Left colon (tissue), 2 donors: ENCODE measurements around the gene SMIM5. TPM values are rescaled to one million over a fixed set of nuclear protein-coding genes. Genes with fewer than 3 reads are reported as not detected.

Source experiments
- ATAC-seq: fragments of 200-7000 bp; cut with Tn5 transposase; one replicate; pipeline ENCODE4 v1.9.1; 2020; ENCODE audit warnings: mild to moderate bottlenecking, moderate library complexity
- DNase-seq, 2 donors: peaks; one replicate each; pipeline ENCODE4 v3.0.0-alpha.2; 2020
- intact Hi-C, 2 donors: fragments of 100-400 bp; cut with DNase I in 1 of 2; cut with micrococcal nuclease in 1 of 2; formaldehyde crosslinking; loops; one replicate each; pipeline versions ENCODE4 v1.11.2 to v1.14.0; 2022; cut with DNase I, micrococcal nuclease
- total RNA-seq, 2 donors: library from RNA; stranded (reverse); fragmentation: NEBNext Ultra II Directional; extraction: Animal tissue kit (Norgen Biotek cat#: 25700); gene quantifications; one replicate each; pipeline ENCODE4 v1.2.1, GENCODE V29; 2021
- donor health status: DM: no; HTN: no; CAD: no.
- donor health status: DM: yes; HTN: yes; CAD: no.

SMIM5 gene
- total RNA-seq, 2 donors from 2014 or later, result 15.4 to 28.3 TPM

DNA sequence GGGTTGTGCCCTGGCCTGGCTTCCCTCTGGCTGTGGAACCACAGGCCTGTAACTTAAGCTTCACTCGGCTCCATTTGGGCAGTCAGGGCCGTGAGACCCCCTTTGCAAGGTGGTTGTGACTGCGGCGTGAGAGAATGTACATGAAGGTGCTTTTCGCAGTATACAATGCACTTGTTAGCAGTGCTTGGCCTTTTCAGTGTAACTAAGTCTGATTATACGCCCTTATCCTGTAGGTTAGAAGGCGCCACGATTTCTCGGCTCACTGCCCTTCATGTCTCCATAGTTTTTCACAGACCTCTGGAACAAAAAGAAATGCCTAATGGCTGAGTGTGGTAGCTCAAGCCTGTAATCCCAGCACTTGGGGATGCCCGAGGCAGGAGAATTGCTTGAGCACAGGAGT lies 47.2 kb downstream of the SMIM5 start:
- ATAC-seq, result no peak
- DNase-seq, result no peak

DNA sequence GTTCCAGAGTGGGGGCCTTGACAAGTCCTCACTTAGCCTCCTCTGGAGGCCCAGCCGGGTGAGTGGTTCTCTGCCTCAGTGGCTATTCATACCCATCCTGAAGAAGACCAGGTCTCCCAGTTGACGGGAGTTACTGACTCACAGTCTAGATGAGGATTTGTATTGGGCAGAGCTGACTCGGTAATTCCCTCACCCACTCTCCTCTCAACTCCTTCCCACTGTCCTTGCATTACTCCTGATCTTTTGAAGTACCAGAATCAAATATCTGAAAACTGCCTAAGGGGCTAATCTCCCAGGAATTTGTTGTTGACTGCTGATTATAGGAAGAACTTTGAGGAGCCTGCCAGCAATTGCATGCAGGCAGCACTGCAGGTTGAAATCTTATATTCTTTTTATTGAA lies 48.1 kb downstream of the SMIM5 start:
- ATAC-seq (no peak), DNase-seq (no peak)
- intact Hi-C loops, result no loop called here

More for the DNA sequence above, 47.2 kb downstream of the SMIM5 start:
- intact Hi-C loops, result no loop called here

DNA sequence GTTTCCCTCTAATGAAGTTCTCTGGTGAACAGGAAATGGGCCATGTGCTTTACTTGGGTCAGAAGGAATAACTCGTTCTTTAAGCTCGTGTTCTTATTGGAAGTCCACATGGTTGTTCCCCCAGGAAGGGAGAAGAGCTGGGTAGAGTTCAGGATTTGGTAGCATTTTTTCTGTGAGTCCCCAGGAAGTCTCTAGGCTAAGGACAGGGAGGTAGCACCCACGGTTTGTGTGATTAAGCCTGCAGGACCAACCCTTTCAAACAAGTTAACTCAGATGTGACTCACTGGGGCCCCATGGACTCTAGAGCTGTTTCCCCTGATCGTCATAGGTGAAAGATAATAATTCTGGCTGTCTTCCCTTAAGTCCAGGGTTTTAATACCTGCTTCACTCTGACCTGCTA lies 50.3 kb downstream of the SMIM5 start:
- no peak for DNase-seq
- intact Hi-C loops, result no loop called here
- peak; percentile 68 for ATAC-seq

DNA sequence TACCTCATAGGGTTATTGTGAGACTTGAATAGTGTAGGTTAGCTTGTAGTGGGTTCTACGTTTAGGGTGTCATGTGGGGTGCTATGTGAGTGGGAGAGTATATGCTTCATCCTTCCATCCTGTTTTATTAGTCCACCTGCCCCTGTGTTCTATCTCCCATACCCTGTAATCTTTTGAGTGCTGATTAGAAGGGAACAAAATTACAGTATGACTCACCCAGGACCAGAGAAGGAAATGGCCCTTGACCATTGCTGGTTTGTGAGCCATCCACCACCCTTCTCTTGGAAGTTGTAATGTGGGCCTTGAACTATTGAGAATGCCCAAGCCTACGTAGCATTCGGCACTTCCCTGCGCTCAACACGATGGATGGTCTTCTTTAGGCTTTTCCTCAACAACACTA lies 51.0 kb downstream of the SMIM5 start:
- intact Hi-C loops, result no loop called here
- ATAC-seq (peak; percentile 62), DNase-seq (no peak)

DNA sequence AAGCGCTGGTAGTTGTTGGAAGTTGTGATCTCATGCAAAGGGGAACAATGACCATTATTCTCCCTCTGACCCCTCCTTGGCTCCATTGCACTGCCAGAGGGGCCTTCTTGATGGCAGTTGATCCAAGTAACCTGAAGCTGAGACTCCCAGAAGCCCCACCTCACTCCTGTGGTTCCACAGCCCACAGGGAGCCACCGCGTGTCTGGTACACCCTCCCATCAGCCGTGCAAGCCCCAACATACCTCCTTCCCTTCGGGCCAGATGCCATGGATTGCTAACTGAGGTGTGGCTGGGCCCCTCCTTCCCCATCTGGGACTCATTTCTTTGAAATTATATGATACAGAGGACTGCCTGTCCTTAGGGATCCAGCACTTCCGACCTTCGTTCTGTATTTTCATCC lies 51.7 kb downstream of the SMIM5 start:
- peak; percentile 38 to 76 for DNase-seq
- peak; percentile 66 for ATAC-seq
- intact Hi-C loops, result no loop called here

DNA sequence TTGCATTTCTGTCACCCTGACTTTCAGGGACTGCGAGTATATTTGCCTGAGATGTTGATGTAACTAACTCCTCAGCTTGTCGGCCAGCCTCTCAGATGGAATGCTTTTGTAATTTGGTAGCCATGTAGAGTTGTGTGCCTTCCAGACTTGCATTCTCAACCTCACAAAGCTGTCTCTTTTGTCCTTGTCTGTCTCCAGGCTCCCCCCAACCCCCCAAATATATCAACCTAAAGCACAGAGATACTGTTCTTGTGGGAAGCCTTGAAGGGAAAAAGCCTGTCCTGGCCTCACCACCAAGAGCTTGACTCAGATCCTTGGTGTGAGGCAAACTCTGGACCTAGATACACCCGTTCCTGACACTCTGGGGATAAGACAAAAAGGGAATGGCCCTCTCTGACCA lies 52.3 kb downstream of the SMIM5 start:
- DNase-seq, result no peak
- intact Hi-C loops, result no loop called here
- ATAC-seq, result no peak

DNA sequence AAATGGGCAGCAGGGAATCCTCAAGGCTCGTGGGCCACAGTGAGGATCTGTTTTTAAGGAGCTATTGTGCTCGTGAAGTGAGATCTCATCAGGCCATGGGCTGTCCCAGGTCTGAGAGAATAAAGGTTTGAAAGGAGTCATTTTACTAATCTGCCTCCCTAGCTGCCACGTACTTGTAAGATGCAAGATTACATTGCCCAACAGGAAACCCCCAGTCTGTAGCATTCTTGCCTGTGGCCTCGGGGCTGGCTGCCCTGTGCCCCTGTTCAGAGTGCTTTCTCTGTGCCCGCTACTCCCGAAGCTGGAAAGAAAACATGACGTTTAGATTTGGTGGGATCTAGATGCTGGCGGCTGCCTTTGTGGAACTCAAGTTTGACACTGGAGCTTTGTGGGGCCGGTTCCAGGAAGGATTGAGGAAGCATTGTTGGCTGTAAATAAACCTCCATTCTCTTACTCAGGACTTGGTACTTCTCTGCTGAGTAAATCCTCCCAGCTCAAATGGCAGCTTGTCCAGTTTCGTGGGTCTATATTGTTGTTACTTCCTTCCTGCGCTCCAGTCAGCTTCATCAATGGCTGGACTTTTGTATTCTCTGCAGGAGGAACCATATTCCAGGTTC lies 55.1 kb downstream of the SMIM5 start:
- DNase-seq, result no peak
- intact Hi-C loops, result no loop called here
- no peak for ATAC-seq

DNA sequence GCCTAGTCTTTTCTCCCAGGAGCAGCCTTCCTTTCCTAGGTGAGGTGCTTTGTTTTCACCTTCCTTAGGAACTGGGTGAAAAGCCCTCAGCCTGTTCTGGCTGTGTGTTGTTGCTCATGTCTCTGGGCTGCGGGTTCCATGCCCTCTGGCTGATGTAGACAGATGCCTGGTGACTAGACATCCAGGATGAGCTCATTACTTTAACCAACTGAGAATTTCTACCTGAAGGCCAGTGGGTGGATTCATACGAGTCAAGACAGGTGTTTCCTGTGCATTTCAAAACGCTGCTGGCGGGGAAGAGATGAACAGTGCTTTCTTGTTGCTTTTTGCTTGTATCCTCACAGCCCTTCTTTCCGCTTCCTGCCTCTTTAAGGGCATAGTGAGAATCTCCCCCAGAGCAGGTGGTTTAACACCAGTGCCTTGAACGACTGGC lies 56.2 kb downstream of the SMIM5 start:
- ATAC-seq (no peak), DNase-seq (no peak)
- intact Hi-C loops, result no loop called here

Other genes starting within 250 kb of the SMIM5 start
- gene GRB2, start 227.8 kb upstream of the SMIM5 start, total RNA-seq, result 100 to 1,000 TPM; 112 to 117 TPM
- 100 to 1,000 TPM in 1 of 2 donors, 10 to 100 TPM in 1; 99.9 to 123 TPM for gene TMEM94, start 176.8 kb upstream of the SMIM5 start, total RNA-seq
- gene CASKIN2, start 117.9 kb upstream of the SMIM5 start, total RNA-seq, result 10 to 100 TPM; 28.4 to 30.6 TPM
- 10 to 100 TPM; 30.1 to 38.9 TPM for gene TSEN54, start 116.9 kb upstream of the SMIM5 start, total RNA-seq
- 100 to 1,000 TPM; 447 to 529 TPM for gene LLGL2, start 107.7 kb upstream of the SMIM5 start, total RNA-seq
- 100 to 1,000 TPM; 575 to 676 TPM for gene MYO15B, start 45.6 kb upstream of the SMIM5 start, total RNA-seq
- 10 to 100 TPM; 23.2 to 27.0 TPM for gene RECQL5, start 33.7 kb downstream of the SMIM5 start, total RNA-seq
- gene SAP30BP, start 33.9 kb downstream of the SMIM5 start, total RNA-seq, result 10 to 100 TPM; 72.1 to 72.5 TPM
- gene ITGB4, start 88.0 kb downstream of the SMIM5 start, total RNA-seq, result 100 to 1,000 TPM; 252 to 318 TPM
- gene GALK1, start 131.8 kb downstream of the SMIM5 start, total RNA-seq, result 10 to 100 TPM; 14.1 to 16.9 TPM
- gene UNK, start 151.4 kb downstream of the SMIM5 start, total RNA-seq, result 10 to 100 TPM; 18.3 to 21.8 TPM
- 10 to 100 TPM; 20.5 to 31.0 TPM for gene UNC13D, start 211.0 kb downstream of the SMIM5 start, total RNA-seq
- gene WBP2, start 221.9 kb downstream of the SMIM5 start, total RNA-seq, result 100 to 1,000 TPM in 1 of 2 donors, 10 to 100 TPM in 1; 96.5 to 105 TPM
- 10 to 100 TPM; 44.8 to 61.8 TPM for gene TRIM47, start 245.1 kb downstream of the SMIM5 start, total RNA-seq